HepG2 (cell line): ENCODE data around the gene LRRC45. TPM values are rescaled to one million over a fixed set of nuclear protein-coding genes. Genes with fewer than 3 reads are reported as not detected.
A peak's percentile ranks its signal among the peaks of the same experiment; 100 is the strongest.

Experiments used
- ARNT2 ChIP-seq: sonication (generic); formaldehyde crosslinking; IDR thresholded peaks from 2 replicates; pipeline ENCODE4 v1.8.0; 2022; ENCODE audit warnings: mild to moderate bottlenecking, low read depth, missing genetic modification reagents, moderate library complexity
- CBX2 ChIP-seq, 2 experiments: fragments of 200-600 bp in 1 of 2; sonication (generic); formaldehyde crosslinking in 1 of 2; IDR thresholded peaks; 2 replicates each; pipeline versions ENCODE4 v1.7.0 to v1.8.1; 2018 to 2022; ENCODE audit warnings: low read depth in 2 of 2, low read length in 1 of 2, mild to moderate bottlenecking in 1 of 2, missing genetic modification reagents in 1 of 2
- HDAC1 ChIP-seq: sonication (generic); formaldehyde crosslinking; IDR thresholded peaks from 2 replicates; pipeline ENCODE4 v1.5.1; 2020; ENCODE audit warnings: mild to moderate bottlenecking, missing genetic modification reagents
- HMG20B ChIP-seq: conservative IDR thresholded peaks from 2 replicates; pipeline ENCODE4 v1.6.1; 2016; ENCODE audit warnings: missing genetic modification reagents, missing compliant biosample characterization
- MTF2 ChIP-seq: sonication (generic); formaldehyde crosslinking; IDR thresholded peaks from 2 replicates; pipeline ENCODE4 v1.5.0; 2020; ENCODE audit warnings: missing genetic modification reagents, borderline replicate concordance
- STAT5B ChIP-seq: sonication (generic); formaldehyde crosslinking; IDR thresholded peaks from 2 replicates; pipeline ENCODE4 v1.4.0; 2020; ENCODE audit warnings: missing genetic modification reagents
- YEATS2 ChIP-seq: sonication (generic); formaldehyde crosslinking; IDR thresholded peaks from 2 replicates; pipeline ENCODE4 v1.4.0; 2020; ENCODE audit warnings: missing genetic modification reagents, borderline replicate concordance
- ZNF30 ChIP-seq: sonication (generic); formaldehyde crosslinking; IDR thresholded peaks from 2 replicates; pipeline ENCODE4 v1.5.0; 2020; ENCODE audit warnings: mild to moderate bottlenecking, missing genetic modification reagents
- ZNF329 ChIP-seq: sonication (generic); formaldehyde crosslinking; IDR thresholded peaks from 2 replicates; pipeline ENCODE4 v1.9.0; 2021; ENCODE audit warnings: low read depth, mild to moderate bottlenecking, missing genetic modification reagents
- ZNF383 ChIP-seq: sonication (generic); formaldehyde crosslinking; IDR thresholded peaks from 2 replicates; pipeline ENCODE4 v1.4.0; 2020; ENCODE audit warnings: missing genetic modification reagents, mild to moderate bottlenecking, borderline replicate concordance
- ZNF616 ChIP-seq: sonication (generic); formaldehyde crosslinking; IDR thresholded peaks from 2 replicates; pipeline ENCODE4 v1.5.0; 2020; ENCODE audit warnings: low read depth, mild to moderate bottlenecking, missing genetic modification reagents
- ZNF678 ChIP-seq: sonication (generic); formaldehyde crosslinking; IDR thresholded peaks from 2 replicates; pipeline ENCODE4 v1.4.0; 2020; ENCODE audit warnings: mild to moderate bottlenecking, missing genetic modification reagents
- ZNF780A ChIP-seq: sonication (generic); formaldehyde crosslinking; IDR thresholded peaks from 2 replicates; pipeline ENCODE4 v1.8.0; 2022; ENCODE audit warnings: mild to moderate bottlenecking, missing genetic modification reagents, moderate library complexity
- ZSCAN25 ChIP-seq: sonication (generic); formaldehyde crosslinking; IDR thresholded peaks from 2 replicates; pipeline ENCODE4 v1.8.0; 2022; ENCODE audit warnings: mild to moderate bottlenecking, missing genetic modification reagents
- polyA plus RNA-seq, 8 experiments: library from polyadenylated mRNA; depleted of rRNA in 3 of 8; stranded (reverse) in 7 of 8; unstranded in 1 of 8; fragments of >200 nt; fragmentation: Illumina TruSeq in 4 of 8; extraction: Trizol in 4 of 8; gene quantifications; 2 replicates each; pipeline versions ENCODE4 v1.2.1 to v1.2.3, GENCODE V29; 2011 to 2016; ENCODE audit warnings: low read depth in 4 of 8, missing spikeins in 1 of 8, mixed read lengths in 1 of 8; ENCODE audit not compliant: insufficient read depth in 1 of 8
- total RNA-seq, 5 experiments: library from RNA; depleted of rRNA; stranded (reverse); fragments of >200 nt; fragmentation: Illumina TruSeq; extraction: Trizol; gene quantifications; 2 replicates each; pipeline ENCODE4 v1.2.3, GENCODE V29; 2016; ENCODE audit warnings: low read depth in 1 of 5
- TF ChIP-seq, protein P1 (sequence below): sonication (generic); formaldehyde crosslinking; IDR thresholded peaks from 2 replicates; pipeline ENCODE4 v1.4.0; 2020; ENCODE audit warnings: missing genetic modification reagents; ENCODE audit errors: not compliant biosample characterization
- TF ChIP-seq, protein P2 (sequence below): sonication (generic); formaldehyde crosslinking; IDR thresholded peaks from 2 replicates; pipeline ENCODE4 v1.5.1; 2020; ENCODE audit warnings: missing genetic modification reagents, mild to moderate bottlenecking, borderline replicate concordance
- TF ChIP-seq, protein P3 (sequence below): sonication (generic); formaldehyde crosslinking; IDR thresholded peaks from 2 replicates; pipeline ENCODE4 v1.5.0; 2020; ENCODE audit warnings: mild to moderate bottlenecking, missing genetic modification reagents
- TF ChIP-seq, protein P4 (sequence below), 2 experiments: sonication (generic) in 1 of 2; formaldehyde crosslinking in 1 of 2; IDR thresholded peaks; 2 replicates each; pipeline versions ENCODE4 v1.5.1 to v1.6.1; 2011 to 2020; ENCODE audit warnings: borderline replicate concordance in 1 of 2, low read depth in 1 of 2, low read length in 1 of 2, mild to moderate bottlenecking in 1 of 2, missing genetic modification reagents in 1 of 2, moderate library complexity in 1 of 2
- TF ChIP-seq, protein P5 (sequence below): sonication (generic); formaldehyde crosslinking; IDR thresholded peaks from 2 replicates; pipeline ENCODE4 v1.4.0; 2020; ENCODE audit warnings: mild to moderate bottlenecking, missing genetic modification reagents

LRRC45 gene
- total and polyA plus RNA-seq, 2 of the 13 experiments (the other 11 are each of a cell fraction or from before 2014, with no cell fraction given) = 11.6 to 48.1 TPM

DNA sequence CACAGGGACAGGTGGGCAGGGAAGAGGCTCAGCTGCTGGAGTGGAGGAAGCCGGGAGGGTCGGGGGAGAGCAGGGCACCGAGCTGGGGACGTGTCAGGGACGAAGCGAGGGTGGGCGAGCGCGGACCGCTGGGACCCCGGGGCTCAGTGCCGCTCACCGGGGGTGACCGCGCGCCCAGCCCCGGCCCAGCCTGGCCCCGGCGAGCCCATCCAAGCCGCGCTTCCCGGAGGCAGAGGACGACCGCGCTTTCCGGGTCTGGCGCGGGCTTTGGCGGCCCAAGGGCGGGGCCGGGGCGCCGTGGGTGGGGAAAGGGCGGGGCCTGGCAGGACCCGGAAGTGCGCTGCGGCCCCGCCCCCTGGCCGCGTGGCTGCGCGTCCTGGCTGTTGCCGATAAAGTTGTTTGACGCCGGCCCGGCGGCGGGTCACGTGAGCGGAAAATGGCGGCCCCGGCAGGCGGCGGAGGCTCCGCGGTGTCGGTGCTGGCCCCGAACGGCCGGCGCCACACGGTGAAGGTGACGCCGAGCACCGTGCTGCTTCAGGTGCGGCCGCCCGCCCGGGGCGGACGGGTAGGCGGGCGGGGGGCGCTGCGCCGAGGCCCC, 45.8 kb upstream of the LRRC45 start, which contains the start of gene ASPSCR1 (continued):
- TF ChIP-seq HDAC1 (CRISPR knock-in tag) = peak; percentile 87
- TF ChIP-seq YEATS2 (CRISPR knock-in tag) = peak; percentile 62
- TF ChIP-seq MTF2 (CRISPR knock-in tag) = peak; percentile 2; the same call in 1 of the 2 replicates
- TF ChIP-seq ZNF329 (CRISPR knock-in tag) = no peak; the same call in 1 of the 2 replicates
- TF ChIP-seq, protein P1, sequence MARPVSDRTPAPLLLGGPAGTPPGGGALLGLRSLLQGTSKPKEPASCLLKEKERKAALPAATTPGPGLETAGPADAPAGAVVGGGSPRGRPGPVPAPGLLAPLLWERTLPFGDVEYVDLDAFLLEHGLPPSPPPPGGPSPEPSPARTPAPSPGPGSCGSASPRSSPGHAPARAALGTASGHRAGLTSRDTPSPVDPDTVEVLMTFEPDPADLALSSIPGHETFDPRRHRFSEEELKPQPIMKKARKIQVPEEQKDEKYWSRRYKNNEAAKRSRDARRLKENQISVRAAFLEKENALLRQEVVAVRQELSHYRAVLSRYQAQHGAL (CRISPR knock-in tag) = no peak
- TF ChIP-seq, protein P2, sequence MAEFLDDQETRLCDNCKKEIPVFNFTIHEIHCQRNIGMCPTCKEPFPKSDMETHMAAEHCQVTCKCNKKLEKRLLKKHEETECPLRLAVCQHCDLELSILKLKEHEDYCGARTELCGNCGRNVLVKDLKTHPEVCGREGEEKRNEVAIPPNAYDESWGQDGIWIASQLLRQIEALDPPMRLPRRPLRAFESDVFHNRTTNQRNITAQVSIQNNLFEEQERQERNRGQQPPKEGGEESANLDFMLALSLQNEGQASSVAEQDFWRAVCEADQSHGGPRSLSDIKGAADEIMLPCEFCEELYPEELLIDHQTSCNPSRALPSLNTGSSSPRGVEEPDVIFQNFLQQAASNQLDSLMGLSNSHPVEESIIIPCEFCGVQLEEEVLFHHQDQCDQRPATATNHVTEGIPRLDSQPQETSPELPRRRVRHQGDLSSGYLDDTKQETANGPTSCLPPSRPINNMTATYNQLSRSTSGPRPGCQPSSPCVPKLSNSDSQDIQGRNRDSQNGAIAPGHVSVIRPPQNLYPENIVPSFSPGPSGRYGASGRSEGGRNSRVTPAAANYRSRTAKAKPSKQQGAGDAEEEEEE (CRISPR knock-in tag) = no peak
- no peak for TF ChIP-seq ZNF780A (CRISPR knock-in tag)
- no peak for TF ChIP-seq HMG20B (CRISPR knock-in tag)
- no peak for TF ChIP-seq ZNF30 (CRISPR knock-in tag)
- TF ChIP-seq ARNT2 (CRISPR knock-in tag) = peak; percentile 83
- TF ChIP-seq, protein P3, sequence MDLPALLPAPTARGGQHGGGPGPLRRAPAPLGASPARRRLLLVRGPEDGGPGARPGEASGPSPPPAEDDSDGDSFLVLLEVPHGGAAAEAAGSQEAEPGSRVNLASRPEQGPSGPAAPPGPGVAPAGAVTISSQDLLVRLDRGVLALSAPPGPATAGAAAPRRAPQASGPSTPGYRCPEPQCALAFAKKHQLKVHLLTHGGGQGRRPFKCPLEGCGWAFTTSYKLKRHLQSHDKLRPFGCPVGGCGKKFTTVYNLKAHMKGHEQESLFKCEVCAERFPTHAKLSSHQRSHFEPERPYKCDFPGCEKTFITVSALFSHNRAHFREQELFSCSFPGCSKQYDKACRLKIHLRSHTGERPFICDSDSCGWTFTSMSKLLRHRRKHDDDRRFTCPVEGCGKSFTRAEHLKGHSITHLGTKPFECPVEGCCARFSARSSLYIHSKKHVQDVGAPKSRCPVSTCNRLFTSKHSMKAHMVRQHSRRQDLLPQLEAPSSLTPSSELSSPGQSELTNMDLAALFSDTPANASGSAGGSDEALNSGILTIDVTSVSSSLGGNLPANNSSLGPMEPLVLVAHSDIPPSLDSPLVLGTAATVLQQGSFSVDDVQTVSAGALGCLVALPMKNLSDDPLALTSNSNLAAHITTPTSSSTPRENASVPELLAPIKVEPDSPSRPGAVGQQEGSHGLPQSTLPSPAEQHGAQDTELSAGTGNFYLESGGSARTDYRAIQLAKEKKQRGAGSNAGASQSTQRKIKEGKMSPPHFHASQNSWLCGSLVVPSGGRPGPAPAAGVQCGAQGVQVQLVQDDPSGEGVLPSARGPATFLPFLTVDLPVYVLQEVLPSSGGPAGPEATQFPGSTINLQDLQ (CRISPR knock-in tag) = no peak
- no peak for TF ChIP-seq CBX2 (IDR thresholded peaks at IDR 0.05; ENCODE audit: low read depth, low read length)
- no peak for TF ChIP-seq CBX2 (CRISPR knock-in tag; IDR thresholded peaks at IDR 0.05; ENCODE audit: low read depth)
- no peak for TF ChIP-seq ZNF616 (CRISPR knock-in tag)
- TF ChIP-seq ZSCAN25 (CRISPR knock-in tag) = no peak
- TF ChIP-seq, protein P4, sequence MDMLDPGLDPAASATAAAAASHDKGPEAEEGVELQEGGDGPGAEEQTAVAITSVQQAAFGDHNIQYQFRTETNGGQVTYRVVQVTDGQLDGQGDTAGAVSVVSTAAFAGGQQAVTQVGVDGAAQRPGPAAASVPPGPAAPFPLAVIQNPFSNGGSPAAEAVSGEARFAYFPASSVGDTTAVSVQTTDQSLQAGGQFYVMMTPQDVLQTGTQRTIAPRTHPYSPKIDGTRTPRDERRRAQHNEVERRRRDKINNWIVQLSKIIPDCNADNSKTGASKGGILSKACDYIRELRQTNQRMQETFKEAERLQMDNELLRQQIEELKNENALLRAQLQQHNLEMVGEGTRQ (IDR thresholded peaks at IDR 0.05; ENCODE audit: low read depth, low read length) = peak; percentile 90
- TF ChIP-seq, protein P4 (CRISPR knock-in tag; IDR thresholded peaks at IDR 0.05; ENCODE audit: borderline replicate concordance) = peak; percentile 84
- TF ChIP-seq ZNF383 = no peak
- TF ChIP-seq, protein P5, sequence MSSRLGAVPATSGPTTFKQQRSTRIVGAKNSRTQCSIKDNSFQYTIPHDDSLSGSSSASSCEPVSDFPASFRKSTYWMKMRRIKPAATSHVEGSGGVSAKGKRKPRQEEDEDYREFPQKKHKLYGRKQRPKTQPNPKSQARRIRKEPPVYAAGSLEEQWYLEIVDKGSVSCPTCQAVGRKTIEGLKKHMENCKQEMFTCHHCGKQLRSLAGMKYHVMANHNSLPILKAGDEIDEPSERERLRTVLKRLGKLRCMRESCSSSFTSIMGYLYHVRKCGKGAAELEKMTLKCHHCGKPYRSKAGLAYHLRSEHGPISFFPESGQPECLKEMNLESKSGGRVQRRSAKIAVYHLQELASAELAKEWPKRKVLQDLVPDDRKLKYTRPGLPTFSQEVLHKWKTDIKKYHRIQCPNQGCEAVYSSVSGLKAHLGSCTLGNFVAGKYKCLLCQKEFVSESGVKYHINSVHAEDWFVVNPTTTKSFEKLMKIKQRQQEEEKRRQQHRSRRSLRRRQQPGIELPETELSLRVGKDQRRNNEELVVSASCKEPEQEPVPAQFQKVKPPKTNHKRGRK (CRISPR knock-in tag) = no peak
- peak; percentile 15; the same call in 1 of the 2 replicates for TF ChIP-seq ZNF678
- no peak for TF ChIP-seq STAT5B (CRISPR knock-in tag)
